Activated T-helper 1 cell treated with anti-CD3 and anti-CD28 coated beads, Interleukin-12 subunit alpha, Interleukin-12 subunit beta, Interleukin-2, Interleukin-4 antibody, amounts not matched to agents 30 ng/mL and 10 ng/mL and 1 ng/mL, durations not matched to agents 14 hours and 24 hours and 36 hours (primary cell): ENCODE measurements around the gene APOL5. TPM values are rescaled to one million over a fixed set of nuclear protein-coding genes. Genes with fewer than 3 reads are reported as not detected.
"Not testable (repeated sequence)": the region's sequence is repeated elsewhere in the genome, so short reads cannot be mapped to it uniquely, and the experiment has no call there.

Source experiments
- DNase-seq: peaks from one replicate; pipeline ENCODE4 v3.0.0; 2021; ENCODE audit warnings: low spot score
- H3K27ac Mint-ChIP-seq: one replicate; pipeline ENCODE4 v1.8.0; 2021; ENCODE audit warnings: mild to moderate bottlenecking, mixed read lengths
- H3K27me3 Mint-ChIP-seq: one replicate; pipeline ENCODE4 v1.8.0; 2022; ENCODE audit warnings: mild to moderate bottlenecking, moderate library complexity, mixed read lengths; ENCODE audit not compliant: insufficient read depth
- H3K36me3 Mint-ChIP-seq: one replicate; pipeline ENCODE4 v1.8.0; 2021; ENCODE audit warnings: low read depth, mixed read lengths
- H3K4me1 Mint-ChIP-seq: one replicate; pipeline ENCODE4 v1.8.0; 2021; ENCODE audit warnings: low read depth, mixed read lengths
- H3K4me3 Mint-ChIP-seq: one replicate; pipeline ENCODE4 v1.8.0; 2021; ENCODE audit warnings: mild to moderate bottlenecking, moderate library complexity, mixed read lengths
- H3K9me3 Mint-ChIP-seq: one replicate; pipeline ENCODE4 v1.8.0; 2021; ENCODE audit warnings: mixed read lengths
- intact Hi-C: fragments of 100-400 bp; cut with micrococcal nuclease; formaldehyde crosslinking; loops from one replicate; pipeline ENCODE4 v1.15.1; 2024
- total RNA-seq: library from RNA; stranded (reverse); gene quantifications from 2 replicates; pipeline ENCODE4 v1.2.3, GENCODE V29; 2022

APOL5 gene
- not detected in 2 replicates for total RNA-seq

GRCh38 chr22:35717572-35717971 lies at the start of gene APOL5:
APOL5 (plus strand) TSS chr22:35717872; CDS start chr22:35717872, 0 bp downstream.
- H3K4me1 Mint-ChIP-seq: no peaks in the 10 kb centered on the region
- no peak within 1 kb of the TSS for H3K27ac Mint-ChIP-seq
- H3K9me3 Mint-ChIP-seq: peaks cover 6% of the 10 kb centered on the region
- H3K27me3 Mint-ChIP-seq: peaks cover 4% of the 10 kb centered on the region
- H3K36me3 Mint-ChIP-seq: no peaks in the 10 kb centered on the region
- intact Hi-C loops: no loop called here
- no peak within 1 kb of the TSS for H3K4me3 Mint-ChIP-seq
- no peak for DNase-seq

GRCh38 chr22:35674335-35674734 lies 43.3 kb upstream of the APOL5 start:
- Mint-ChIP-seq H3K4me3 (no peak overlapping the region), H3K9me3 (peaks cover 35% of the 10 kb centered on the region), H3K4me1 (peaks cover 8% of the 10 kb centered on the region), H3K27me3 (no peaks in the 10 kb centered on the region), H3K27ac (no peak overlapping the region), H3K36me3 (peaks cover 28% of the 10 kb centered on the region)
- intact Hi-C loops: no loop called here
- DNase-seq: no peak

- Mint-ChIP-seq H3K4me1 (peaks cover 16% of the 10 kb centered on the region), H3K36me3 (peaks cover 24% of the 10 kb centered on the region), H3K9me3 (peaks cover 36% of the 10 kb centered on the region)
- DNase-seq, H3K27ac Mint-ChIP-seq, H3K4me3 Mint-ChIP-seq, intact Hi-C loops, H3K27me3 Mint-ChIP-seq: not testable (repeated sequence)
These were observed 41.6 kb upstream of the APOL5 start for GRCh38 chr22:35676065-35676464.

- Mint-ChIP-seq H3K27ac (no peak overlapping the region), H3K36me3 (peaks cover 27% of the 10 kb centered on the region)
These were observed 40.0 kb upstream of the APOL5 start for GRCh38 chr22:35677460-35678187.

GRCh38 chr22:35678836-35679235 lies 38.8 kb upstream of the APOL5 start:
- Mint-ChIP-seq H3K27me3 (peaks cover 3% of the 10 kb centered on the region), H3K36me3 (peaks cover 24% of the 10 kb centered on the region), H3K9me3 (peaks cover 28% of the 10 kb centered on the region), H3K4me3 (no peak overlapping the region), H3K27ac (peak overlapping the region; percentile 45), H3K4me1 (peaks cover 16% of the 10 kb centered on the region)
- DNase-seq: no peak
- intact Hi-C loops: loop anchor here (1.0 kb wide), 3 partner anchors 18 to 49 kb away; partner anchors contain the start of gene APOL6

More at GRCh38 chr22:35677460-35678187, 40.0 kb upstream of the APOL5 start:
- Mint-ChIP-seq H3K9me3 (peaks cover 36% of the 10 kb centered on the region), H3K27me3 (no peaks in the 10 kb centered on the region), H3K4me3 (no peak overlapping the region), H3K4me1 (peaks cover 16% of the 10 kb centered on the region)
- intact Hi-C loops: no loop called here
- DNase-seq: no peak

GRCh38 chr22:35679492-35679891 lies 38.2 kb upstream of the APOL5 start:
- H3K27me3 Mint-ChIP-seq, DNase-seq, H3K4me3 Mint-ChIP-seq: not testable (repeated sequence)
- H3K9me3 Mint-ChIP-seq: peaks cover 24% of the 10 kb centered on the region
- H3K4me1 Mint-ChIP-seq: peaks cover 16% of the 10 kb centered on the region
- H3K36me3 Mint-ChIP-seq: peaks cover 23% of the 10 kb centered on the region
- intact Hi-C loops: loop anchor here (1.0 kb wide), 3 partner anchors 18 to 49 kb away; partner anchors contain the start of gene APOL6
- peak overlapping the region; percentile 32 for H3K27ac Mint-ChIP-seq

GRCh38 chr22:35681454-35682052 lies 36.1 kb upstream of the APOL5 start:
- H3K27me3 Mint-ChIP-seq: peaks cover 3% of the 10 kb centered on the region
- H3K27ac Mint-ChIP-seq: no peak overlapping the region
- intact Hi-C loops: no loop called here
- H3K4me3 Mint-ChIP-seq: no peak overlapping the region
- H3K9me3 Mint-ChIP-seq: peaks cover 16% of the 10 kb centered on the region
- H3K36me3 Mint-ChIP-seq: peaks cover 17% of the 10 kb centered on the region
- peaks cover 16% of the 10 kb centered on the region for H3K4me1 Mint-ChIP-seq
- DNase-seq: no peak

GRCh38 chr22:35683560-35683959 lies 34.1 kb upstream of the APOL5 start:
- Mint-ChIP-seq H3K27me3 (peaks cover 3% of the 10 kb centered on the region), H3K9me3 (peaks cover 16% of the 10 kb centered on the region), H3K4me3 (no peak overlapping the region), H3K36me3 (peaks cover 10% of the 10 kb centered on the region), H3K27ac (no peak overlapping the region), H3K4me1 (peaks cover 16% of the 10 kb centered on the region)
- intact Hi-C loops: no loop called here
- DNase-seq: no peak

- intact Hi-C loops: no loop called here
- Mint-ChIP-seq H3K27me3 (peaks cover 5% of the 10 kb centered on the region), H3K9me3 (peaks cover 10% of the 10 kb centered on the region), H3K36me3 (peaks cover 5% of the 10 kb centered on the region), H3K27ac (no peak overlapping the region), H3K4me3 (no peak overlapping the region), H3K4me1 (peaks cover 8% of the 10 kb centered on the region)
- DNase-seq: no peak
These were observed 33.4 kb upstream of the APOL5 start for GRCh38 chr22:35684270-35684700.

GRCh38 chr22:35684732-35685131 lies 32.9 kb upstream of the APOL5 start:
- H3K36me3 Mint-ChIP-seq: peaks cover 3% of the 10 kb centered on the region
- H3K4me3 Mint-ChIP-seq: no peak overlapping the region
- intact Hi-C loops: no loop called here
- H3K9me3 Mint-ChIP-seq: peaks cover 8% of the 10 kb centered on the region
- peaks cover 4% of the 10 kb centered on the region for H3K4me1 Mint-ChIP-seq
- no peak overlapping the region for H3K27ac Mint-ChIP-seq
- no peak for DNase-seq
- peaks cover 7% of the 10 kb centered on the region for H3K27me3 Mint-ChIP-seq

- Mint-ChIP-seq H3K27me3 (peaks cover 7% of the 10 kb centered on the region), H3K27ac (no peak overlapping the region), H3K4me1 (no peaks in the 10 kb centered on the region), H3K4me3 (no peak overlapping the region), H3K36me3 (peaks cover 3% of the 10 kb centered on the region), H3K9me3 (peaks cover 8% of the 10 kb centered on the region)
- no peak for DNase-seq
- intact Hi-C loops: no loop called here
These were observed 31.9 kb upstream of the APOL5 start for GRCh38 chr22:35685731-35686130.

GRCh38 chr22:35686298-35686697 lies 31.4 kb upstream of the APOL5 start:
- intact Hi-C loops: no loop called here
- H3K27ac Mint-ChIP-seq: no peak overlapping the region
- DNase-seq: no peak
- H3K27me3 Mint-ChIP-seq: peaks cover 7% of the 10 kb centered on the region
- peaks cover 7% of the 10 kb centered on the region for H3K9me3 Mint-ChIP-seq
- peaks cover 3% of the 10 kb centered on the region for H3K36me3 Mint-ChIP-seq
- H3K4me3 Mint-ChIP-seq: no peak overlapping the region
- H3K4me1 Mint-ChIP-seq: no peaks in the 10 kb centered on the region

- no peak for DNase-seq
- H3K9me3 Mint-ChIP-seq: no peaks in the 10 kb centered on the region
- no peak overlapping the region for H3K27ac Mint-ChIP-seq
- peaks cover 7% of the 10 kb centered on the region for H3K27me3 Mint-ChIP-seq
- H3K36me3 Mint-ChIP-seq: no peaks in the 10 kb centered on the region
- no peaks in the 10 kb centered on the region for H3K4me1 Mint-ChIP-seq
- no peak overlapping the region for H3K4me3 Mint-ChIP-seq
- intact Hi-C loops: no loop called here
These were observed 30.2 kb upstream of the APOL5 start for GRCh38 chr22:35687461-35687860.
